Measurements from ENCODE around the gene FAM78B. TPM values are rescaled to one million over a fixed set of nuclear protein-coding genes. Genes with fewer than 3 reads are reported as not detected.

The FAM78B gene
- total RNA-seq, 1 experiment from 2014 or later: 0.11 TPM

DNA sequence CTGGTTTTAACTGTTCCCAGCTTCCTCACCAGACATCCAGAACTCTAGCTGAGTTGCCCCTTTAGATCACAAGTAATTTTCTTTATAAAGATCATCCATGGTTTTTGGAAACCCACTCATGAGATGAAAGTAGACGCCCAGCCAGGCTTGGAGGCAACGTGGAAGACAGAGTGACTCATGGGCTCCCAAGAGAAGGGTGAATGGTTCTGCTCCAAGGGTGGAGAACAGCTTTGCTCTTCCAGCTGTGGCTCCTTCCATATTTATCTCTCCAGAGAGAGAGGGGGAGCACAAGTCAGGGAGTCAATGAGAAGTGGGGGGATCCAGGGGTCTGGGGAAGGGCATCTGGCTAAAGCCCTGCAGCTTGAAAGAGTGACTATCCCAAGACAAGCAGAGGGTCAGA is 13.8 kb downstream of the FAM78B start:
- Histone ChIP-seq H3K36me3 (no peaks in the 10 kb centered on the region), H3K4me3 (no peak overlapping the region), H3K9me3 (replicated peaks) (no peaks in the 10 kb centered on the region), H3K4me1 (replicated peaks) (no peaks in the 10 kb centered on the region), H3K27ac (no peak overlapping the region), H3K27me3 (replicated peaks) (no peaks in the 10 kb centered on the region)
- DNase-seq (ENCODE audit: low read depth in 1 of 2, low spot score in 2 of 2): no peak

GRCh38 chr1:166151804-166152203 is 15.0 kb downstream of the FAM78B start:
- Histone ChIP-seq H3K4me1 (replicated peaks) (no peaks in the 10 kb centered on the region), H3K27me3 (replicated peaks) (no peaks in the 10 kb centered on the region), H3K27ac (no peak overlapping the region), H3K4me3 (no peak overlapping the region), H3K9me3 (replicated peaks) (no peaks in the 10 kb centered on the region), H3K36me3 (no peaks in the 10 kb centered on the region)
- no peak for DNase-seq (ENCODE audit: low read depth in 1 of 2, low spot score in 2 of 2)

DNA sequence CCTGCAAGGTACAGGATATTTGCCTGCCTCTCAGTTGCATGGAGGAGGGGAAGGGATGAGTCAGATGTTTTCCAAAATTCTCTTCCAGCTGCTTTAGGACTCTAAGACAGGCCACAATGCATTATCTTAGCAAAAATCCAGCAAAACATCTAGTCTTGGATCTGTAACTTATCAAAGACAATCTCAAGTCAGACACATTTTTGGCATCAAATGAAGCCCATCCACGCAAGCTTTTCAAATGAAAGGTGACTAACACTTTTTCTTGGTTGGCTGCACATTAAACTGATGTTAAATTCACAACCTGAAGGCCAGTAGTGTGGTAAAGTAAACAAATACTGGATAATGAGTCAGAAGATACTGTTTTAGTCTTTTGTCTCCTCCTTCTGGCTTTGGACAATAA is 21.3 kb downstream of the FAM78B start:
- no peaks in the 10 kb centered on the region for H3K4me1 ChIP-seq (replicated peaks)
- no peak for DNase-seq (ENCODE audit: low read depth in 1 of 2, low spot score in 2 of 2)
- no peak overlapping the region for H3K27ac ChIP-seq
- H3K4me3 ChIP-seq: no peak overlapping the region
- H3K27me3 ChIP-seq (replicated peaks): no peaks in the 10 kb centered on the region
- no peaks in the 10 kb centered on the region for H3K36me3 ChIP-seq
- H3K9me3 ChIP-seq (replicated peaks): no peaks in the 10 kb centered on the region

GRCh38 chr1:166141969-166142368 is 24.8 kb downstream of the FAM78B start:
- no peaks in the 10 kb centered on the region for H3K9me3 ChIP-seq (replicated peaks)
- H3K27me3 ChIP-seq (replicated peaks): no peaks in the 10 kb centered on the region
- no peak overlapping the region for H3K27ac ChIP-seq
- H3K36me3 ChIP-seq: no peaks in the 10 kb centered on the region
- no peak overlapping the region for H3K4me3 ChIP-seq
- DNase-seq (ENCODE audit: low read depth in 1 of 2, low spot score in 2 of 2): no peak
- H3K4me1 ChIP-seq (replicated peaks): no peaks in the 10 kb centered on the region

GRCh38 chr1:166140251-166140650 is 26.6 kb downstream of the FAM78B start:
- H3K27ac ChIP-seq: no peak overlapping the region
- no peaks in the 10 kb centered on the region for H3K4me1 ChIP-seq (replicated peaks)
- no peaks in the 10 kb centered on the region for H3K27me3 ChIP-seq (replicated peaks)
- no peaks in the 10 kb centered on the region for H3K36me3 ChIP-seq
- H3K9me3 ChIP-seq (replicated peaks): no peaks in the 10 kb centered on the region
- no peak for DNase-seq (ENCODE audit: low read depth in 1 of 2, low spot score in 2 of 2)
- H3K4me3 ChIP-seq: no peak overlapping the region

DNA sequence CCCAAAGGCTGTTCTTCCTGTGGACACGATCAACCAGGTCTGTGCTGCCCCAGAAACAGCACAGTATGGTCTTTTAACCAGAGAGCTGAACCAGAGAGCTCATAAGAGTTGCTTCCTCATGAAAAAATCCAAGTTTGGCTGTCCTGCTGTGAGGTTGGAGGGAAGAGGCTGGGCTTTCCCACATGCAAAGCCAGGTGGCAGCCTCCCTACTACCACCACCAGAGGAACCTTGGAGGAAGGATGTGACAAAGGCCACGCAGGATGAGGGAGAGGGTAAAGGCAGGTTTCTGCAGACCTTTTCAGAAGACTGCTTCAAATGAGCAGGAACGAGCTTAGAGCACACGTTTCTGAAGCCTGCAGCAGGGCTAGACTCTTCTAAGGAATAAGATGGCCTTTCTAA is 27.1 kb downstream of the FAM78B start:
- Histone ChIP-seq H3K9me3 (replicated peaks) (no peaks in the 10 kb centered on the region), H3K27ac (no peak overlapping the region)

DNA sequence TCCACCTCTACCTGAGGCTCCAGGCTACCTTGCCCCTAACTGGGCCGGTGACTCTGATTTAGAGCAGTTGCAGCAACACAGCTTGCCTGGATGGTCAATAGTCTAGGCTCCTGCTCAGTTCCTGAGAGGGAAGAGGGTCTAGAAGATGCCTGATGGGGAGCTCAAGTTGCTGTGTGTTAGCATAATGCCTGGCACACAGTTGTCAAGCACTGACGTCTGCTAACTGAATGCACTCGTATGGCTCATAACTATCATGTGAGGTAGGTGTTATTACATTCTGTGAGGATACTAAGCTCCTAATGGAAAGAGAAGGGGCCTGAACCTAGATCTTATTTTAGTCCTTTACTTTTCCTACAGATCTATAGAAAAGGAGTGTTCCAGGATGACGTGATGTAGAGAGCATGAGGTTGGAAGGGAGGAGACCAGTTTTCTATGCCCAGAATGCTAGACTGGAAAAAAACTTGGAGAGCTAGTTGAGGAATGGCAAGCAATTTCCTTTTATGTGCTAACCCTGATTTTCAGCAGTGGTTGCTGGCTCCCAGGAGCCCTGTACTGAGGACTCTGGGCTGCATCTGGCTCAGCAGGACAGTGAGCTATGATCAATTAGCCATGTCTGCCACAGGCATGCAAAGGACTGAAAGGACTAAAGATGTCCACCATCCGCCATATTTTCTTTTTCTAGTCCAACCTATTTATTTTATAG is 30.0 kb downstream of the FAM78B start:
- DNase-seq (ENCODE audit: low read depth in 1 of 2, low spot score in 2 of 2): no peak
- no peak overlapping the region for H3K4me3 ChIP-seq
- H3K27me3 ChIP-seq (replicated peaks): no peaks in the 10 kb centered on the region
- no peaks in the 10 kb centered on the region for H3K36me3 ChIP-seq
- no peak overlapping the region for H3K27ac ChIP-seq
- no peaks in the 10 kb centered on the region for H3K4me1 ChIP-seq (replicated peaks)
- H3K9me3 ChIP-seq (replicated peaks): no peaks in the 10 kb centered on the region; the same call in none of the 2 replicates

More for the DNA sequence above, 27.1 kb downstream of the FAM78B start:
- Histone ChIP-seq H3K27me3 (replicated peaks) (no peaks in the 10 kb centered on the region), H3K4me3 (no peak overlapping the region), H3K36me3 (no peaks in the 10 kb centered on the region), H3K4me1 (replicated peaks) (no peaks in the 10 kb centered on the region)
- no peak for DNase-seq (ENCODE audit: low read depth in 1 of 2, low spot score in 2 of 2)

DNA sequence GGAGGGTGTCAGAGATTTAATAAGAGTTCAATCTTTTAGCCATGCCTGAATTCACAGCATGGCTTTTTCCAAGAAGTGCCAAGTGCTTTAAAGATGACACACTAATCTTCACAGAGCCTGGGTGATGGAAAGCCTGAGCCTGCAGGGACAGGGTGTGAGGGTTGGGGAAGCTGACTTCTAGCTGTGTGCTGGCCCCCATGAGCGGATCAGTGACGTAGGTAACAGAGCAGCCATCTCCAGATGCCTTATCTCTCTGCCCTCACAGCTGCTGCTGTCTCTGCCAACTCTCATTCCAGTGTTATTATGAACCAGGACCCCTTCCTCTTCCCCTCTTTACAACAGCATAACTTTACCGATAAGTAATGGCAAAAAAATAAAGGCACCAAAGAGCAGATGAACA is 30.6 kb downstream of the FAM78B start:
- Histone ChIP-seq H3K27ac (no peak overlapping the region), H3K4me1 (replicated peaks) (no peaks in the 10 kb centered on the region)
- DNase-seq (ENCODE audit: low read depth in 1 of 2, low spot score in 2 of 2): no peak

DNA sequence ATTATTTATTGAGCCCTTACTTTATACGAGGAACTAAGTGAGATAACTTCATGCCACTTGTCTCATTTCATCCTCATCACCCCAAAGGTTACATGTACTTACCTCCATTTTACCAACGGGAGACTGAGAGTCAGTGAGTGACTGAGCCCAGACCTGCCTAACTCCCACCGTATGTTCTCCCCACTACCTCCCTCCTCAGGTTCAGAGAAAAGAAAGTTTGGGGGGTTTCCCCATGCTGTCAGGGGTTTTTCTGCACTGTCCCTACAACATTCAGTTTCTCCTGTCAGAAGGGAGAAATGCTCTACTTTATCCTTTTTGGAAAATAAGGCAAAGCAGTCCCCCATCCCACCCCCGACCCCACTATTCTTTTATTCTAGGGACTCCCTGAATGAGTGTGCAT is 32.9 kb downstream of the FAM78B start:
- no peak overlapping the region for H3K4me3 ChIP-seq
- H3K27ac ChIP-seq: no peak overlapping the region
- no peak for DNase-seq (ENCODE audit: low read depth in 1 of 2, low spot score in 2 of 2)
- no peaks in the 10 kb centered on the region for H3K4me1 ChIP-seq (replicated peaks)
- no peaks in the 10 kb centered on the region; the same call in none of the 2 replicates for H3K9me3 ChIP-seq (replicated peaks)
- no peaks in the 10 kb centered on the region for H3K27me3 ChIP-seq (replicated peaks)
- H3K36me3 ChIP-seq: no peaks in the 10 kb centered on the region

More for the DNA sequence above, 30.6 kb downstream of the FAM78B start:
- Histone ChIP-seq H3K27me3 (replicated peaks) (no peaks in the 10 kb centered on the region), H3K9me3 (replicated peaks) (no peaks in the 10 kb centered on the region; the same call in none of the 2 replicates), H3K4me3 (no peak overlapping the region), H3K36me3 (no peaks in the 10 kb centered on the region)

GRCh38 chr1:166133276-166133841 is 33.4 kb downstream of the FAM78B start:
- no peaks in the 10 kb centered on the region for H3K27me3 ChIP-seq (replicated peaks)
- no peaks in the 10 kb centered on the region for H3K4me1 ChIP-seq (replicated peaks)
- H3K36me3 ChIP-seq: no peaks in the 10 kb centered on the region
- no peak overlapping the region for H3K27ac ChIP-seq
- no peaks in the 10 kb centered on the region; the same call in none of the 2 replicates for H3K9me3 ChIP-seq (replicated peaks)
- no peak overlapping the region for H3K4me3 ChIP-seq
- DNase-seq (ENCODE audit: low read depth in 1 of 2, low spot score in 2 of 2): no peak

GRCh38 chr1:166132496-166132895 is 34.3 kb downstream of the FAM78B start:
- no peak overlapping the region for H3K27ac ChIP-seq
- no peaks in the 10 kb centered on the region for H3K36me3 ChIP-seq
- H3K4me3 ChIP-seq: no peak overlapping the region
- H3K27me3 ChIP-seq (replicated peaks): no peaks in the 10 kb centered on the region
- H3K9me3 ChIP-seq (replicated peaks): no peaks in the 10 kb centered on the region; the same call in none of the 2 replicates
- no peaks in the 10 kb centered on the region for H3K4me1 ChIP-seq (replicated peaks)
- DNase-seq (ENCODE audit: low read depth in 1 of 2, low spot score in 2 of 2): no peak

DNA sequence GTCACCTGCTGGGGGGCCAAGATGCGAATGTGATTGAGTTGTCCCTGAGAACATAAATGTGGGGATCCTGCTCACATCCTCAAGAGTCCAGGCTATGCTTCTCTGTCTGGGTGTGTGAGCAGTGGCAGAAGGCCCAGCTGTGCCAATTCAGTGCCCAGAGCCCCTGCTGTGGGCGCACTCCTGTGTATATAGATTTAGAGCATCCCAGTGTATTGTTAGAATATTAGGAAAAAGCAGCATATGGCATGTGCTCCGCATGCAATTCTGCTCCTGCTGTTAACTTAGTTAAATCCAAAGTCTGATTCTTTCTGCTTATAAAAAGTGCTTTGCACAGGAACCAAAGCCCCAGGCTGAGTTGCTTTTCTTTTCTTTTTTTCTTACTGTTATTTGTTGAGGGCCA is 37.8 kb downstream of the FAM78B start:
- no peak overlapping the region for H3K4me3 ChIP-seq
- H3K9me3 ChIP-seq (replicated peaks): no peaks in the 10 kb centered on the region; the same call in none of the 2 replicates
- no peaks in the 10 kb centered on the region for H3K4me1 ChIP-seq (replicated peaks)
- no peaks in the 10 kb centered on the region for H3K36me3 ChIP-seq
- H3K27ac ChIP-seq: no peak overlapping the region
- no peak for DNase-seq (ENCODE audit: low read depth in 1 of 2, low spot score in 2 of 2)
- H3K27me3 ChIP-seq (replicated peaks): no peaks in the 10 kb centered on the region; the same call in 1 of the 2 replicates

- no peaks in the 10 kb centered on the region; the same call in 1 of the 2 replicates for H3K9me3 ChIP-seq (replicated peaks)
- no peaks in the 10 kb centered on the region for H3K4me1 ChIP-seq (replicated peaks)
- no peak for DNase-seq (ENCODE audit: low read depth in 1 of 2, low spot score in 2 of 2)
- H3K36me3 ChIP-seq: no peaks in the 10 kb centered on the region
- no peak overlapping the region for H3K4me3 ChIP-seq
- no peak overlapping the region for H3K27ac ChIP-seq
- H3K27me3 ChIP-seq (replicated peaks): no peaks in the 10 kb centered on the region; the same call in 1 of the 2 replicates
Observed at GRCh38 chr1:166128195-166128594, 38.6 kb downstream of the FAM78B start.

- DNase-seq (ENCODE audit: low read depth in 1 of 2, low spot score in 2 of 2): no peak
- no peaks in the 10 kb centered on the region for H3K36me3 ChIP-seq
Observed at GRCh38 chr1:166127003-166127402, 39.8 kb downstream of the FAM78B start.

More at GRCh38 chr1:166127003-166127402, 39.8 kb downstream of the FAM78B start:
- Histone ChIP-seq H3K27me3 (replicated peaks) (no peaks in the 10 kb centered on the region; the same call in 1 of the 2 replicates), H3K4me1 (replicated peaks) (no peaks in the 10 kb centered on the region), H3K9me3 (replicated peaks) (no peaks in the 10 kb centered on the region), H3K4me3 (no peak overlapping the region), H3K27ac (no peak overlapping the region)
